ENCODE data around the gene CHST3.
"Not testable (repeated sequence)": the region's sequence is repeated elsewhere in the genome, so short reads cannot be mapped to it uniquely, and the experiment has no call there.

- TF ChIP-seq CTCF (IDR thresholded peaks at IDR 0.05; ENCODE audit: insufficient read depth, low read length, poor library complexity, severe bottlenecking); EZH2phosphoT487 (conservative IDR thresholded peaks at IDR 0.05; ENCODE audit: low read length): not testable (repeated sequence)
Observed at GRCh38 chr10:71919956-71920539, 44.1 kb upstream of the CHST3 start.
